Measurements from ENCODE around the gene ELK4. TPM values are rescaled to one million over a fixed set of nuclear protein-coding genes. Genes with fewer than 3 reads are reported as not detected.

The ELK4 gene
- total and polyA plus RNA-seq, 2 of the 8 experiments (the other 6 are each of a cell fraction or from before 2014, with no cell fraction given), result 2.9 to 26.3 TPM

GRCh38 chr1:205652984-205653383 is 21.2 kb upstream of the ELK4 start:
- H2AK5ac ChIP-seq (ENCODE audit: low read depth, low read length), result no peak overlapping the region
- H4K91ac ChIP-seq (replicated peaks; ENCODE audit: insufficient read length, low read length), result no peak overlapping the region
- no peak overlapping the region for H3K56ac ChIP-seq (replicated peaks; ENCODE audit: insufficient read length, low read depth, low read length)
- H2BK20ac ChIP-seq (ENCODE audit: low read length), result no peak overlapping the region
- H2BK120ac ChIP-seq (replicated peaks; ENCODE audit: low read depth, low read length), result no peak overlapping the region
- no peak for DNase-seq (ENCODE audit: low read depth in 1 of 2, low spot score in 2 of 2)
- H2BK5ac ChIP-seq (ENCODE audit: low read depth, low read length), result no peak overlapping the region
- no peaks in the 10 kb centered on the region; a peak in 1 of 7 replicates for H3K27me3 ChIP-seq (replicated peaks in 1 of 4; ENCODE audit: control insufficient read depth in 3 of 4, extremely low read depth in 1 of 4, insufficient read depth in 3 of 4, low read length in 3 of 4)
- no peak overlapping the region for H4K5ac ChIP-seq (ENCODE audit: insufficient read length, low read depth, low read length)
- H3K9ac ChIP-seq (replicated peaks in 1 of 4; ENCODE audit: extremely low read depth in 1 of 4, low read depth in 3 of 4, low read length in 3 of 4), result no peak overlapping the region
- H3K79me1 ChIP-seq (ENCODE audit: low read depth, low read length), result no peaks in the 10 kb centered on the region
- no peak overlapping the region for H2BK15ac ChIP-seq (ENCODE audit: low read length)
- H3K18ac ChIP-seq (ENCODE audit: extremely low read depth, low read length), result no peak overlapping the region
- FAIRE-seq, result no peak
- H3K4me1 ChIP-seq (replicated peaks in 1 of 4; ENCODE audit: control insufficient read depth in 3 of 4, insufficient read depth in 4 of 4, low read length in 3 of 4), result peaks cover 2 to 8% (median 4%) of the 10 kb centered on the region in 4 experiments; a peak in 4 of 7 replicates
- peaks cover 0 to 3% (median 0%) of the 10 kb centered on the region in 4 experiments; a peak in 3 of 8 replicates for H3K36me3 ChIP-seq (ENCODE audit: control insufficient read depth in 2 of 4, insufficient read depth in 4 of 4, low read length in 3 of 4)
- H3K4ac ChIP-seq (replicated peaks; ENCODE audit: insufficient read length, low read depth, low read length), result no peak overlapping the region
- no peaks in the 10 kb centered on the region for H3K79me2 ChIP-seq (ENCODE audit: control insufficient read depth in 1 of 2, insufficient read depth in 2 of 2, low read length in 2 of 2)
- H3K23me2 ChIP-seq (ENCODE audit: low read depth, low read length), result no peaks in the 10 kb centered on the region
- TF ChIP-seq MAX (IDR thresholded peaks at IDR 0.05) (no peak), POU5F1 (IDR thresholded peaks at IDR 0.05; ENCODE audit: low read depth, low read length) (no peak), JUN (IDR thresholded peaks at IDR 0.05; ENCODE audit: low read depth, low read length) (no peak), KDM1A (IDR thresholded peaks at IDR 0.05; ENCODE audit: borderline replicate concordance, low read length) (no peak), NANOG (IDR thresholded peaks at IDR 0.05; ENCODE audit: insufficient read depth, low read depth, low read length, poor library complexity, severe bottlenecking) (no peak), CBX5 (IDR thresholded peaks at IDR 0.05; ENCODE audit: low read depth, low read length) (no peak), USF2 (IDR thresholded peaks at IDR 0.05; ENCODE audit: low read length) (no peak), EGR1 (IDR thresholded peaks at IDR 0.05; ENCODE audit: borderline replicate concordance, low read depth, low read length) (no peak), NRF1 (IDR thresholded peaks at IDR 0.05; ENCODE audit: low read depth, low read length) (no peak), MAFK (IDR thresholded peaks at IDR 0.05; ENCODE audit: low read depth, low read length) (no peak), GABPA (IDR thresholded peaks at IDR 0.05; ENCODE audit: borderline replicate concordance, insufficient read depth, low read length) (no peak), RXRA (IDR thresholded peaks at IDR 0.05; ENCODE audit: insufficient read depth, low read depth, low read length) (no peak)
- no peak overlapping the region for H3K4me2 ChIP-seq (ENCODE audit: insufficient read depth in 1 of 2, low read depth in 2 of 2, low read length in 2 of 2)
- H3K23ac ChIP-seq (ENCODE audit: insufficient read length), result no peak overlapping the region
- H3K27ac ChIP-seq (ENCODE audit: low read depth, low read length), result no peak overlapping the region
- H2BK12ac ChIP-seq (ENCODE audit: low read depth, low read length), result no peak overlapping the region
- no peak overlapping the region for H4K8ac ChIP-seq (ENCODE audit: extremely low read depth, insufficient read depth, low read length)
- WGBS, 2 experiments (ENCODE audit: extremely low coverage in 1 of 2, insufficient coverage in 1 of 2, insufficient read length in 1 of 2, insufficient replicate concordance in 2 of 2, low coverage in 1 of 2, low lambda C conversion rate in 2 of 2, missing lambda C conversion rate in 1 of 2), result 88% methylated on average over 11 of the region's 11 CpGs; no CpG with 5 or more reads in 1 of the 2 experiments
- H3K9me3 ChIP-seq (ENCODE audit: insufficient read depth in 2 of 2, low read depth in 1 of 2, low read length in 1 of 2), result no peaks in the 10 kb centered on the region
- no peaks in the 10 kb centered on the region for H4K20me1 ChIP-seq (replicated peaks in 1 of 2; ENCODE audit: control insufficient read depth in 1 of 2, insufficient read depth in 2 of 2, low read length in 2 of 2)
- ChIA-PET POLR2A (ENCODE audit: partially characterized antibody) (interaction anchor here (0.8 to 2.0 kb wide), 3 partner anchors 27 to 96 kb away, joined by 3 to 7 read pairs (median 4); no protein-coding TSS in a partner anchor), CTCF (ENCODE audit: partially characterized antibody) (interaction anchor here (10.5 to 10.8 kb wide), 3 partner anchors 16 to 58 kb away, joined by 168 to 322 read pairs (median 282); partner anchors contain the start of gene ELK4)
- no peak overlapping the region for H2AFZ ChIP-seq (ENCODE audit: low read length)
- H3K14ac ChIP-seq (ENCODE audit: insufficient read length), result no peak overlapping the region
- no peak overlapping the region for H3K4me3 ChIP-seq (ENCODE audit: extremely low read depth in 1 of 4, insufficient read depth in 2 of 4, low read depth in 3 of 4, low read length in 4 of 4)
